Measurements from ENCODE around the gene HBA1. TPM values are rescaled to one million over a fixed set of nuclear protein-coding genes. Genes with fewer than 3 reads are reported as not detected.

Gene HBA1
- total RNA-seq: not detected in 2 replicates

GRCh38 chr16:176477-177382 lies at the start of gene HBA1:
Gene HBA1, plus strand, starts transcription at chr16:176680. Its CDS starts 37 bp downstream, at chr16:176717.

GRCh38 chr16:152141-153128 lies 24.0 kb upstream of the HBA1 start, which contains the start of gene HBZ:
Gene HBZ, plus strand, starts transcription at chr16:152644. Its CDS starts 266 bp downstream, at chr16:152910.

GRCh38 chr16:165539-166374 lies 10.7 kb upstream of the HBA1 start, which contains the start of gene HBM:
Gene HBM, plus strand, starts transcription at chr16:165978. Its CDS starts 20 bp downstream, at chr16:165998.

GRCh38 chr16:172374-172941 lies 4.0 kb upstream of the HBA1 start, which contains the start of gene HBA2:
Gene HBA2, plus strand, starts transcription at chr16:172876. Its CDS starts 37 bp downstream, at chr16:172913.

DNA sequence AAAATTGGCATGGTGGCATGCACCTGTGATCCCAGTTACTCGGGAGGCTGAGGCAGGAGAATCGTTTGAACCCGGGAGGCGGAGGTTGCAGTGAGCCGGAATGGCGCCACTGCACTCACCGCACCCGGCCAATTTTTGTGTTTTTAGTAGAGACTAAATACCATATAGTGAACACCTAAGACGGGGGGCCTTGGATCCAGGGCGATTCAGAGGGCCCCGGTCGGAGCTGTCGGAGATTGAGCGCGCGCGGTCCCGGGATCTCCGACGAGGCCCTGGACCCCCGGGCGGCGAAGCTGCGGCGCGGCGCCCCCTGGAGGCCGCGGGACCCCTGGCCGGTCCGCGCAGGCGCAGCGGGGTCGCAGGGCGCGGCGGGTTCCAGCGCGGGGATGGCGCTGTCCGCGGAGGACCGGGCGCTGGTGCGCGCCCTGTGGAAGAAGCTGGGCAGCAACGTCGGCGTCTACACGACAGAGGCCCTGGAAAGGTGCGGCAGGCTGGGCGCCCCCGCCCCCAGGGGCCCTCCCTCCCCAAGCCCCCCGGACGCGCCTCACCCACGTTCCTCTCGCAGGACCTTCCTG lies 3.7 kb downstream of the HBA1 start, which contains the start of gene HBQ1:
Gene HBQ1, plus strand, starts transcription at position 359 of the 575 bp plus-strand sequence. Its CDS starts 28 bp downstream, at position 387.

Small RNA genes within 50 kb of the gene (small RNA-seq; reads per million reads assigned to genes)
- gene RF00019: not detected

Other genes starting within 250 kb of the HBA1 start
- gene POLR3K, start 123.1 kb upstream of the HBA1 start, total RNA-seq: 1.8 and 2.1 TPM in 2 replicates
- gene SNRNP25, start 122.9 kb upstream of the HBA1 start, total RNA-seq: 15.9 and 17.6 TPM in 2 replicates
- gene RHBDF1, start 104.0 kb upstream of the HBA1 start, total RNA-seq: 27.4 and 29.5 TPM in 2 replicates
- gene MPG, start 98.5 kb upstream of the HBA1 start, total RNA-seq: 91.7 and 116 TPM in 2 replicates
- gene NPRL3, start 38.0 kb upstream of the HBA1 start, total RNA-seq: 13.0 and 13.2 TPM in 2 replicates
- gene HBZ, start 24.0 kb upstream of the HBA1 start, total RNA-seq: not detected in 2 replicates
- gene HBM, start 10.7 kb upstream of the HBA1 start, total RNA-seq: not detected in 2 replicates
- gene HBA2, start 3.8 kb upstream of the HBA1 start, total RNA-seq: not detected in 2 replicates
- not detected in 2 replicates for gene HBQ1, start 3.8 kb downstream of the HBA1 start, total RNA-seq
- gene LUC7L, start 52.8 kb downstream of the HBA1 start, total RNA-seq: 42.7 and 47.3 TPM in 2 replicates
- gene FAM234A, start 58.1 kb downstream of the HBA1 start, total RNA-seq: 75.2 and 89.9 TPM in 2 replicates
- 2.6 and 3.5 TPM in 2 replicates for gene RGS11, start 99.3 kb downstream of the HBA1 start, total RNA-seq
- gene ARHGDIG, start 103.9 kb downstream of the HBA1 start, total RNA-seq: 0.22 TPM in 1 of 2 replicates, not detected in the other
- not detected in 2 replicates for gene PDIA2, start 106.5 kb downstream of the HBA1 start, total RNA-seq
- gene AXIN1, start 176.0 kb downstream of the HBA1 start, total RNA-seq: 14.2 and 15.1 TPM in 2 replicates
- 51.3 and 58.4 TPM in 2 replicates for gene MRPL28, start 193.9 kb downstream of the HBA1 start, total RNA-seq
- gene PGAP6, start 205.3 kb downstream of the HBA1 start, total RNA-seq: 32.4 and 33.2 TPM in 2 replicates
- 57.4 and 61.4 TPM in 2 replicates for gene NME4, start 220.5 kb downstream of the HBA1 start, total RNA-seq
- gene DECR2, start 225.2 kb downstream of the HBA1 start, total RNA-seq: 10.2 and 10.5 TPM in 2 replicates
- gene RAB11FIP3, start 249.0 kb downstream of the HBA1 start, total RNA-seq: 21.3 and 24.6 TPM in 2 replicates

Data from articular chondrocyte of knee joint (primary cell).